Kidney (tissue), 14 donors: Measurements from ENCODE around the gene KLF14. TPM values are rescaled to one million over a fixed set of nuclear protein-coding genes. Genes with fewer than 3 reads are reported as not detected.

ENCODE experiments used
- DNase-seq, 5 donors: peaks; one replicate each; pipeline ENCODE4 v3.0.0-alpha.2; 2013 to 2020
- FAIRE-seq: peaks from 2 replicates; lab custom pipeline; 2012; peaks lifted over from hg19 to GRCh38; lab: Jason Lieb, UNC
- H3K27ac ChIP-seq, 2 donors: one replicate each; pipeline ENCODE4 v1.7.0; 2013; ENCODE audit warnings: low read depth in 2 of 2, low read length in 2 of 2, inconsistent platforms in 1 of 2
- H3K27me3 ChIP-seq: one replicate; pipeline ENCODE4 v1.7.1; 2013; ENCODE audit warnings: low read length, inconsistent platforms; ENCODE audit not compliant: control insufficient read depth, insufficient read depth
- H3K36me3 ChIP-seq, 3 donors: one replicate each; pipeline versions ENCODE4 v1.7.0 to v1.7.1; 2013; ENCODE audit warnings: low read length in 3 of 3, control low read depth in 1 of 3, inconsistent platforms in 1 of 3; ENCODE audit not compliant: insufficient read depth in 3 of 3, control insufficient read depth in 2 of 3
- H3K4me1 ChIP-seq, 3 donors: one replicate each; pipeline versions ENCODE4 v1.7.0 to v1.7.1; 2013; ENCODE audit warnings: low read length in 3 of 3, inconsistent platforms in 1 of 3, low read depth in 1 of 3; ENCODE audit not compliant: control insufficient read depth in 2 of 3, insufficient read depth in 2 of 3
- H3K4me3 ChIP-seq, 3 donors: one replicate each; pipeline versions ENCODE4 v1.7.0 to v1.8.1; 2013; ENCODE audit warnings: low read length in 3 of 3, control low read depth in 1 of 3, inconsistent platforms in 1 of 3
- H3K9ac ChIP-seq, 3 donors: one replicate each; pipeline versions ENCODE4 v1.7.0 to v1.7.1; 2013; ENCODE audit warnings: low read length in 3 of 3, control low read depth in 1 of 3, inconsistent platforms in 1 of 3
- H3K9me3 ChIP-seq, 3 donors: one replicate each; pipeline versions ENCODE4 v1.7.0 to v1.7.1; 2013; ENCODE audit warnings: low read length in 3 of 3, control low read depth in 1 of 3, inconsistent platforms in 1 of 3; ENCODE audit not compliant: control insufficient read depth in 2 of 3, insufficient read depth in 1 of 3
- CTCF ChIP-seq: IDR thresholded peaks from 3 replicates; pipeline ENCODE4 v1.5.1; 2012; ENCODE audit warnings: mild to moderate bottlenecking, moderate library complexity, borderline replicate concordance; ENCODE audit not compliant: insufficient read depth; ENCODE audit errors: extremely low read depth
- intact Hi-C: fragments of 100-400 bp; cut with DNase I; formaldehyde crosslinking; loops from one replicate; pipeline ENCODE4 v1.11.1; 2022
- polyA plus RNA-seq: library from polyadenylated mRNA; stranded (reverse); fragments of 350-450 nt; fragmentation: Illumina TruSeq; extraction: RNeasy Lipid Tissue Mini Kit (QIAGEN cat#74804); gene quantifications from one replicate; pipeline ENCODE4 v1.2.3, GENCODE V29; 2014; ENCODE audit warnings: low read depth, low replicate concordance; ENCODE audit not compliant: insufficient read depth
- total RNA-seq: library from RNA; stranded (reverse); fragmentation: NEBNext Ultra II Directional; extraction: Animal tissue kit (Norgen Biotek cat#: 25700); gene quantifications from one replicate; pipeline ENCODE4 v1.2.1, GENCODE V29; 2021
- donor health status: control.
- donor health status: control.
- donor health status: control.
- donor health status: control.
- donor health status: control.
- donor health status: DM: yes; HTN: yes; CAD: no.
- donor health status: Normal renal cell carcinoma (clear cell type).

KLF14 gene
- total and polyA plus RNA-seq, 2 donors from 2014 or later: 0.13 TPM; not detected in 1

GRCh38 chr7:130689683-130690082, 44.3 kb downstream of the KLF14 start:
- Histone ChIP-seq H3K27ac (no peak overlapping the region), H3K9me3 (no peaks in the 10 kb centered on the region), H3K27me3 (no peaks in the 10 kb centered on the region), H3K4me1 (no peaks in the 10 kb centered on the region), H3K9ac (no peak overlapping the region), H3K36me3 (no peaks in the 10 kb centered on the region), H3K4me3 (no peak overlapping the region)
- no peak for FAIRE-seq
- intact Hi-C loops: no loop called here
- TF ChIP-seq CTCF: no peak
- DNase-seq: no peak

- no peak for FAIRE-seq
- intact Hi-C loops: no loop called here
- no peak overlapping the region for H3K27ac ChIP-seq
Observed at GRCh38 chr7:130683026-130683425, 51.0 kb downstream of the KLF14 start.

More at GRCh38 chr7:130683026-130683425, 51.0 kb downstream of the KLF14 start:
- H3K4me1 ChIP-seq: no peaks in the 10 kb centered on the region
- H3K27me3 ChIP-seq: no peaks in the 10 kb centered on the region
- H3K4me3 ChIP-seq: no peak overlapping the region
- H3K9ac ChIP-seq: no peak overlapping the region
- no peaks in the 10 kb centered on the region for H3K9me3 ChIP-seq
- no peak for TF ChIP-seq CTCF
- no peaks in the 10 kb centered on the region for H3K36me3 ChIP-seq
- no peak for DNase-seq

Other genes with a start within 250 kb of the KLF14 start
- 31.0 TPM for gene MEST, start 242.1 kb downstream of the KLF14 start, total RNA-seq
- gene MEST, start 242.1 kb downstream of the KLF14 start, polyA plus RNA-seq: 23.6 TPM
- 27.6 TPM for gene COPG2, start 65.5 kb downstream of the KLF14 start, total RNA-seq
- gene COPG2, start 65.5 kb downstream of the KLF14 start, polyA plus RNA-seq: 12.6 TPM
- gene TSGA13, start 47.7 kb downstream of the KLF14 start, total RNA-seq: not detected
- not detected for gene TSGA13, start 47.7 kb downstream of the KLF14 start, polyA plus RNA-seq